Activated naive CD4-positive, alpha-beta T cell treated with anti-CD3 and anti-CD28 coated beads, Interleukin-2, amount 10 ng/mL, durations not matched to agents 7 days and 5 days (primary cell): Measurements from ENCODE around the gene CDC16.
A peak's percentile ranks its signal among the peaks of the same experiment; 100 is the strongest.
"Not testable (repeated sequence)": the region's sequence is repeated elsewhere in the genome, so short reads cannot be mapped to it uniquely, and the experiment has no call there.

ENCODE experiments used
- CTCF ChIA-PET: fragments of 350-600 bp; sonication (Branson Sonifier 250); formaldehyde crosslinking; loops from one replicate; lab custom pipeline; 2021; ENCODE audit warnings: antibody characterized with exemption; lab: Charles Lee
- DNase-seq: peaks from one replicate; pipeline ENCODE4 v3.0.0-alpha.2; 2020
- H3K27ac Mint-ChIP-seq: one replicate; pipeline ENCODE4 v1.8.0; 2021; ENCODE audit warnings: mild to moderate bottlenecking, moderate library complexity, mixed read lengths
- H3K27me3 Mint-ChIP-seq: one replicate; pipeline ENCODE4 v1.8.0; 2021; ENCODE audit warnings: mild to moderate bottlenecking, mixed read lengths
- H3K36me3 Mint-ChIP-seq: one replicate; pipeline ENCODE4 v1.8.0; 2021; ENCODE audit warnings: mixed read lengths
- H3K4me1 Mint-ChIP-seq: one replicate; pipeline ENCODE4 v1.8.0; 2021; ENCODE audit warnings: mixed read lengths
- H3K4me3 Mint-ChIP-seq: one replicate; pipeline ENCODE4 v1.8.0; 2021; ENCODE audit warnings: mild to moderate bottlenecking, moderate library complexity, mixed read lengths
- H3K9me3 Mint-ChIP-seq: one replicate; pipeline ENCODE4 v1.8.0; 2021; ENCODE audit warnings: mixed read lengths

Gene CDC16

GRCh38 chr13:114235697-114236096 is 1.0 kb downstream of the CDC16 start:
- no peak for DNase-seq
- Mint-ChIP-seq H3K27me3 (peaks cover 8% of the 10 kb centered on the region), H3K27ac (peak overlapping the region; percentile 85), H3K4me1 (peaks cover 31% of the 10 kb centered on the region), H3K36me3 (peaks cover 25% of the 10 kb centered on the region), H3K4me3 (peak overlapping the region; percentile 89), H3K9me3 (no peaks in the 10 kb centered on the region)
- CTCF ChIA-PET: interaction anchor here (1.0 kb wide), 2 partner anchors 8 to 125 kb away, joined by 3 read pairs; no protein-coding TSS in a partner anchor

GRCh38 chr13:114236227-114236626 is 1.5 kb downstream of the CDC16 start:
- H3K36me3 Mint-ChIP-seq: peaks cover 29% of the 10 kb centered on the region
- CTCF ChIA-PET: no interaction called here
- peak overlapping the region; percentile 89 for H3K4me3 Mint-ChIP-seq
- no peaks in the 10 kb centered on the region for H3K9me3 Mint-ChIP-seq
- no peak overlapping the region for H3K27ac Mint-ChIP-seq
- peaks cover 4% of the 10 kb centered on the region for H3K27me3 Mint-ChIP-seq
- peaks cover 28% of the 10 kb centered on the region for H3K4me1 Mint-ChIP-seq
- no peak for DNase-seq

- no peak overlapping the region for H3K27ac Mint-ChIP-seq
- CTCF ChIA-PET: no interaction called here
- DNase-seq: no peak
- no peaks in the 10 kb centered on the region for H3K27me3 Mint-ChIP-seq
- H3K36me3 Mint-ChIP-seq: peaks cover 38% of the 10 kb centered on the region
- H3K9me3 Mint-ChIP-seq: no peaks in the 10 kb centered on the region
- H3K4me3 Mint-ChIP-seq: peak overlapping the region; percentile 6
- H3K4me1 Mint-ChIP-seq: peaks cover 28% of the 10 kb centered on the region
These were observed 2.9 kb downstream of the CDC16 start for GRCh38 chr13:114237415-114238112.

- DNase-seq: no peak
- no peak overlapping the region for H3K27ac Mint-ChIP-seq
- H3K27me3 Mint-ChIP-seq: no peaks in the 10 kb centered on the region
- no peak overlapping the region for H3K4me3 Mint-ChIP-seq
- peaks cover 70% of the 10 kb centered on the region for H3K36me3 Mint-ChIP-seq
- H3K9me3 Mint-ChIP-seq: no peaks in the 10 kb centered on the region
- H3K4me1 Mint-ChIP-seq: peaks cover 10% of the 10 kb centered on the region
- CTCF ChIA-PET: no interaction called here
These were observed 7.2 kb downstream of the CDC16 start for GRCh38 chr13:114241918-114242317.

- DNase-seq: no peak
- Mint-ChIP-seq H3K36me3 (peaks cover 70% of the 10 kb centered on the region), H3K4me3 (no peak overlapping the region), H3K27ac (no peak overlapping the region), H3K4me1 (peaks cover 4% of the 10 kb centered on the region), H3K9me3 (no peaks in the 10 kb centered on the region), H3K27me3 (no peaks in the 10 kb centered on the region)
- CTCF ChIA-PET: interaction anchor here (0.8 kb wide), 1 partner anchor 9 kb away, joined by 3 read pairs; no protein-coding TSS in a partner anchor
These were observed 9.3 kb downstream of the CDC16 start for GRCh38 chr13:114243971-114244370.

GRCh38 chr13:114244637-114245036 is 9.9 kb downstream of the CDC16 start:
- H3K27ac Mint-ChIP-seq: no peak overlapping the region
- CTCF ChIA-PET: no interaction called here
- peaks cover 66% of the 10 kb centered on the region for H3K36me3 Mint-ChIP-seq
- H3K27me3 Mint-ChIP-seq: no peaks in the 10 kb centered on the region
- H3K4me3 Mint-ChIP-seq: no peak overlapping the region
- no peak for DNase-seq
- no peaks in the 10 kb centered on the region for H3K9me3 Mint-ChIP-seq
- peaks cover 4% of the 10 kb centered on the region for H3K4me1 Mint-ChIP-seq

GRCh38 chr13:114248011-114248410 is 13.3 kb downstream of the CDC16 start:
- CTCF ChIA-PET: no interaction called here
- DNase-seq: no peak
- Mint-ChIP-seq H3K4me1 (peaks cover 4% of the 10 kb centered on the region), H3K27ac (no peak overlapping the region), H3K36me3 (peaks cover 62% of the 10 kb centered on the region), H3K4me3 (no peak overlapping the region), H3K9me3 (no peaks in the 10 kb centered on the region), H3K27me3 (no peaks in the 10 kb centered on the region)

- Mint-ChIP-seq H3K36me3 (peaks cover 59% of the 10 kb centered on the region), H3K9me3 (no peaks in the 10 kb centered on the region), H3K27ac (no peak overlapping the region), H3K4me3 (no peak overlapping the region), H3K4me1 (peaks cover 4% of the 10 kb centered on the region), H3K27me3 (no peaks in the 10 kb centered on the region)
- DNase-seq: no peak
- CTCF ChIA-PET: no interaction called here
These were observed 14.4 kb downstream of the CDC16 start for GRCh38 chr13:114249077-114249476.

- CTCF ChIA-PET, H3K27me3 Mint-ChIP-seq, DNase-seq, H3K4me1 Mint-ChIP-seq, H3K27ac Mint-ChIP-seq, H3K9me3 Mint-ChIP-seq, H3K4me3 Mint-ChIP-seq: not testable (repeated sequence)
- peaks cover 53% of the 10 kb centered on the region for H3K36me3 Mint-ChIP-seq
These were observed 17.1 kb downstream of the CDC16 start for GRCh38 chr13:114251639-114252440.

GRCh38 chr13:114256547-114256946 is 21.9 kb downstream of the CDC16 start:
- H3K36me3 Mint-ChIP-seq: peaks cover 61% of the 10 kb centered on the region
- no peak overlapping the region for H3K4me3 Mint-ChIP-seq
- H3K4me1 Mint-ChIP-seq: peaks cover 13% of the 10 kb centered on the region
- H3K27me3 Mint-ChIP-seq: no peaks in the 10 kb centered on the region
- no peak for DNase-seq
- H3K9me3 Mint-ChIP-seq: no peaks in the 10 kb centered on the region
- H3K27ac Mint-ChIP-seq: no peak overlapping the region
- CTCF ChIA-PET: interaction anchor here (0.6 kb wide), 1 partner anchor 33 kb away, joined by 3 read pairs; no protein-coding TSS in a partner anchor

- CTCF ChIA-PET: no interaction called here
- peaks cover 15% of the 10 kb centered on the region for H3K4me1 Mint-ChIP-seq
- no peak overlapping the region for H3K4me3 Mint-ChIP-seq
- DNase-seq: no peak
- no peak overlapping the region for H3K27ac Mint-ChIP-seq
- H3K36me3 Mint-ChIP-seq: peaks cover 64% of the 10 kb centered on the region
- no peaks in the 10 kb centered on the region for H3K9me3 Mint-ChIP-seq
- no peaks in the 10 kb centered on the region for H3K27me3 Mint-ChIP-seq
These were observed 22.3 kb downstream of the CDC16 start for GRCh38 chr13:114257014-114257413.

- H3K27me3 Mint-ChIP-seq: no peaks in the 10 kb centered on the region
- CTCF ChIA-PET: no interaction called here
These were observed 23.9 kb downstream of the CDC16 start for GRCh38 chr13:114258589-114258988.

GRCh38 chr13:114259374-114259773 is 24.7 kb downstream of the CDC16 start:
- CTCF ChIA-PET: no interaction called here
- DNase-seq: no peak

More at GRCh38 chr13:114258589-114258988, 23.9 kb downstream of the CDC16 start:
- DNase-seq: no peak
- H3K36me3 Mint-ChIP-seq: peaks cover 70% of the 10 kb centered on the region
- H3K4me3 Mint-ChIP-seq: no peak overlapping the region
- no peaks in the 10 kb centered on the region for H3K9me3 Mint-ChIP-seq
- H3K27ac Mint-ChIP-seq: no peak overlapping the region
- peaks cover 31% of the 10 kb centered on the region for H3K4me1 Mint-ChIP-seq

GRCh38 chr13:114259974-114260373 is 25.3 kb downstream of the CDC16 start:
- CTCF ChIA-PET: no interaction called here
- peaks cover 37% of the 10 kb centered on the region for H3K4me1 Mint-ChIP-seq
- DNase-seq: no peak
- H3K27ac Mint-ChIP-seq: peak overlapping the region; percentile 5
- H3K4me3 Mint-ChIP-seq: no peak overlapping the region
- H3K36me3 Mint-ChIP-seq: peaks cover 70% of the 10 kb centered on the region
- H3K27me3 Mint-ChIP-seq: no peaks in the 10 kb centered on the region
- H3K9me3 Mint-ChIP-seq: no peaks in the 10 kb centered on the region

More at GRCh38 chr13:114259374-114259773, 24.7 kb downstream of the CDC16 start:
- Mint-ChIP-seq H3K4me1 (peaks cover 34% of the 10 kb centered on the region), H3K9me3 (no peaks in the 10 kb centered on the region), H3K36me3 (peaks cover 70% of the 10 kb centered on the region), H3K27me3 (no peaks in the 10 kb centered on the region), H3K27ac (no peak overlapping the region), H3K4me3 (no peak overlapping the region)
